Esophagus squamous epithelium (tissue), 5 donors: ENCODE results near the gene SETD5. TPM values are rescaled to one million over a fixed set of nuclear protein-coding genes. Genes with fewer than 3 reads are reported as not detected.
A peak's percentile ranks its signal among the peaks of the same experiment; 100 is the strongest.

Experiments used
- DNase-seq: peaks from one replicate; lab custom pipeline; 2025; lab: John Stamatoyannopoulos, UW
- H3K27ac ChIP-seq, 4 donors: fragments of 200-600 bp; sonication (generic); one replicate each; pipeline ENCODE4 v1.5.1; 2016 to 2019; ENCODE audit warnings: mild to moderate bottlenecking in 1 of 4
- H3K27me3 ChIP-seq, 4 donors: fragments of 200-600 bp; sonication (generic); 1 replicate in 3 of 4; 2 replicates in 1 of 4; pipeline versions ENCODE4 v1.5.1 to v1.6.0; 2017 to 2021; ENCODE audit warnings: antibody characterized with exemption in 1 of 4
- H3K36me3 ChIP-seq, 3 donors: fragments of 200-600 bp; sonication (generic); one replicate each; pipeline ENCODE4 v1.5.1; 2016 to 2019
- H3K4me1 ChIP-seq, 3 donors: fragments of 200-600 bp; sonication (generic); one replicate each; pipeline ENCODE4 v1.5.1; 2017 to 2019
- H3K4me3 ChIP-seq, 4 donors: fragments of 200-600 bp; sonication (generic); 1 replicate in 3 of 4; 2 replicates in 1 of 4; pipeline ENCODE4 v1.5.1; 2016 to 2019; ENCODE audit warnings: mild to moderate bottlenecking in 2 of 4, moderate library complexity in 1 of 4
- H3K9me3 ChIP-seq, 3 donors: fragments of 200-600 bp; sonication (generic); one replicate each; pipeline ENCODE4 v1.5.1; 2016 to 2019
- CTCF ChIP-seq, 6 experiments: fragments of 450-650 bp in 4 of 6; fragments of 200-600 bp in 2 of 6; sonication (generic) in 2 of 6; IDR thresholded peaks; one replicate each; pipeline ENCODE4 v1.5.1; 2016 to 2019; ENCODE audit warnings: antibody characterized with exemption in 6 of 6, mild to moderate bottlenecking in 4 of 6, moderate library complexity in 4 of 6
- POLR2A ChIP-seq, 4 donors: fragments of 450-650 bp; IDR thresholded peaks; one replicate each; pipeline ENCODE4 v1.6.1; 2017; ENCODE audit warnings: antibody characterized with exemption in 4 of 4, mild to moderate bottlenecking in 4 of 4, moderate library complexity in 3 of 4
- WGBS, 2 donors: methylation state at CpG; one replicate each; pipeline ENCODE4 v1.1.5; 2018; 5-methylcytosine and 5-hydroxymethylcytosine counted together
- intact Hi-C: fragments of 100-400 bp; cut with DNase I; formaldehyde crosslinking; loops from one replicate; pipeline ENCODE4 v1.15.0; 2022
- total RNA-seq, 4 donors: library from RNA; depleted of rRNA; stranded (reverse); fragments of >200 nt; gene quantifications; one replicate each; pipeline ENCODE4 v1.1.0, GENCODE V29; 2016
- donor health status: DM: yes; HTN: yes; CAD: no.

SETD5 gene
- total RNA-seq, 4 donors from 2014 or later: 41.8 to 89.3 (median 54.4) TPM

- H3K9me3 ChIP-seq: no peaks in the 10 kb centered on the region
- H3K27me3 ChIP-seq: no peaks in the 10 kb centered on the region
- intact Hi-C loops: no loop called here
- H3K4me3 ChIP-seq: peak overlapping the region; percentile 62 to 97 (median 86)
- peaks cover 26 to 74% (median 48%) of the 10 kb centered on the region in 3 donors for H3K4me1 ChIP-seq
- peak overlapping the region; percentile 96 to 100 (median 100) for H3K27ac ChIP-seq
- WGBS, 2 donors: 1 to 2% methylated on average over 11 to 14 of the region's 15 CpGs
- TF ChIP-seq CTCF (IDR thresholded peaks at IDR 0.05) (no peak), POLR2A (IDR thresholded peaks at IDR 0.05) (no peak)
- peaks cover 0 to 30% (median 5%) of the 10 kb centered on the region in 3 donors for H3K36me3 ChIP-seq
- no peak for DNase-seq
Observed at GRCh38 chr3:9395570-9396300, 1.7 kb upstream of the SETD5 start.

DNA sequence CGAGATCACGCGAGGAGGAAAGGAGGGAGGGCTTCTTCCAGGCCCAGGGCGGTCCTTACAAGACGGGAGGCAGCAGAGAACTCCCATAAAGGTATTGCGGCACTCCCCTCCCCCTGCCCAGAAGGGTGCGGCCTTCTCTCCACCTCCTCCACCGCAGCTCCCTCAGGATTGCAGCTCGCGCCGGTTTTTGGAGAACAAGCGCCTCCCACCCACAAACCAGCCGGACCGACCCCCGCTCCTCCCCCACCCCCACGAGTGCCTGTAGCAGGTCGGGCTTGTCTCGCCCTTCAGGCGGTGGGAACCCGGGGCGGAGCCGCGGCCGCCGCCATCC, 1.1 kb upstream of the SETD5 start:
- no peaks in the 10 kb centered on the region for H3K9me3 ChIP-seq
- peaks cover 31 to 77% (median 53%) of the 10 kb centered on the region in 3 donors for H3K4me1 ChIP-seq
- TF ChIP-seq CTCF (IDR thresholded peaks at IDR 0.05): no peak
- peak in 1 of 4 donors; percentile 35 for TF ChIP-seq POLR2A (IDR thresholded peaks at IDR 0.05)
- H3K4me3 ChIP-seq: peak overlapping the region; percentile 62 to 97 (median 86)
- peaks cover 0 to 24% (median 0%) of the 10 kb centered on the region in 3 donors for H3K36me3 ChIP-seq
- intact Hi-C loops: no loop called here
- WGBS, 2 donors: 0 to 1% methylated on average over 4 to 10 of the region's 25 CpGs
- no peaks in the 10 kb centered on the region for H3K27me3 ChIP-seq
- DNase-seq: peak; percentile 84
- peak overlapping the region; percentile 96 to 100 (median 100) for H3K27ac ChIP-seq

DNA sequence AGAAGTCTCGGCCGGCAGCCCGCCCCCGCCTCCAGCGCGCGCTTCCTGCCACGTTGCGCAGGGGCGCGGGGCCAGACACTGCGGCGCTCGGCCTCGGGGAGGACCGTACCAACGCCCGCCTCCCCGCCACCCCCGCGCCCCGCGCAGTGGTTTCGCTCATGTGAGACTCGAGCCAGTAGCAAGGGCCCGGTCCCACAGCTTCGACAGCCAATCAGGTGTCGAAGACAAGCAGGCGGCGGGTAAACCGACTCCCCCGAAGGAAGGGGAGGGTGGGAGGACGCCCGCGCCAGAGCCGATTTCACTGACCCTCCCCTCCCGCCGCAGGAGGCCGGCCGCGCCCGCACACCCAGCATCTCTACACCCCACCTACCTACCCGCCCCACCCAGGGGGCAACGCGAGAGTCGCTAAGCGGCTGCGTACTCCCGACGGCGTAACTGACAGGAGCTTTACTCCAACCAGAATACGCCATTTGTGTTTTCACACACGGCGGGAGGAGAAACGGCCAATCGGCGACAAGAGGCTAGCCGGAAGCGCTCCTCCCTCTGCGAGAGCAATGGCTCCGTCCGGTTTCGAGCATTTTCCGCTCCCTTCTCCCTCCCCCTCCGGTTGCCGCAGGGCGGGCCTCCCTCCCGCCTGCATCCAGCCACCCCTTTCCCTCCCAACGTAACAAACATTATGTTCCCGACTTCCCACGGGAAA, 633 bp upstream of the SETD5 start:
- no peaks in the 10 kb centered on the region for H3K9me3 ChIP-seq
- peak overlapping the region; percentile 96 to 100 (median 100) for H3K27ac ChIP-seq
- intact Hi-C loops: no loop called here
- WGBS, 2 donors: 0 to 1% methylated on average over 14 to 26 of the region's 71 CpGs
- H3K4me1 ChIP-seq: peaks cover 36 to 77% (median 54%) of the 10 kb centered on the region in 3 donors
- peak; percentile 99 for DNase-seq
- TF ChIP-seq POLR2A (IDR thresholded peaks at IDR 0.05): peak in 3 of 4 donors; percentile 10 to 17 (median 12)
- no peak for TF ChIP-seq CTCF (IDR thresholded peaks at IDR 0.05)
- H3K27me3 ChIP-seq: no peaks in the 10 kb centered on the region
- peaks cover 0 to 20% (median 0%) of the 10 kb centered on the region in 3 donors for H3K36me3 ChIP-seq
- peak overlapping the region; percentile 62 to 97 (median 86) for H3K4me3 ChIP-seq

DNA sequence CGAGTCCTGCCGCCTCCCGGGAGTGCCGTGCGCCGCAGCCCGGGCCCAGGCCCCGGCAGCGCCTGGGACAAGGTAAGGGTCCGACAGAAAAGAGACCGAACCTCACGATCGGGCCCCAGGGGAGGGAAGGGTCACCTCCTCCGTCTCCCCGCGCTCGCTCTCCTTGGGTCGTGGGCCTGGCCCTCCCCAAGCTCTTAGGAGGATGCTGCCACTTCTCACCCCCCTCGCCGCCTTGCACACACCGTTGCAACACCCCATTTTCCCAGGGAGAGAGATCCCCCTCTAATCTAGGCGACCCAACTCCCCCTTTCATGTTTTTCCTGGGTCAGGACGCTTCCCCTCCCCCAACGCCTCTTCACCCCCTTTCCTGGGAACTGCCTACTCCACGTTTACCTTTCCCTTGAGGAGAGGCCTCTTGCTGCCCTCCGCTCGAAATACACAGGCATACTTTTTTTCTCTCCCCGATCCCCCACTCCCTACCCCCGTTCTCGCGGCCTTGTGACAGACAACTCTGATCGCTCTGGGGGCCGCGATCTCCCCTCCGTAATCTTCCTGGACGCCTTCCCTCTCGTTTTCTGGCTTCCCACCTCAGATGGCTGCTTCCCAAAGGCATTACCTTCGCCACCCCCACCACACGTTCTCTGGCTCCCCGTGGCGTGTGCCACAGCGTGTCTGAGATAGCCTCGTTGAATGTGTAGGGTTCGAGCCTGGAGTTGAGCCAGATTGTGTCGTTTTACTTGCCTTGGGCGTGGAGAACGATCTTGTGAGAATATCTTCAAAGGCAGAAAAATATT, 688 bp downstream of the SETD5 start:
- peaks cover 0 to 18% (median 0%) of the 10 kb centered on the region in 3 donors for H3K36me3 ChIP-seq
- peak overlapping the region; percentile 96 to 100 (median 100) for H3K27ac ChIP-seq
- WGBS, 2 donors: 0% methylated on average over 21 to 34 of the region's 47 CpGs
- no peak for DNase-seq
- H3K4me1 ChIP-seq: peaks cover 49 to 77% (median 55%) of the 10 kb centered on the region in 3 donors
- intact Hi-C loops: no loop called here
- H3K27me3 ChIP-seq: no peaks in the 10 kb centered on the region
- H3K4me3 ChIP-seq: peak overlapping the region; percentile 62 to 97 (median 86)
- H3K9me3 ChIP-seq: no peaks in the 10 kb centered on the region
- TF ChIP-seq POLR2A (IDR thresholded peaks at IDR 0.05): peak in 1 of 4 donors; percentile 10
- no peak for TF ChIP-seq CTCF (IDR thresholded peaks at IDR 0.05)
